Spinal cord (tissue), 10 donors: ENCODE results near the gene DTX2. TPM values are rescaled to one million over a fixed set of nuclear protein-coding genes. Genes with fewer than 3 reads are reported as not detected.
A peak's percentile ranks its signal among the peaks of the same experiment; 100 is the strongest.
"Not testable (repeated sequence)": the region's sequence is repeated elsewhere in the genome, so short reads cannot be mapped to it uniquely, and the experiment has no call there.

Source experiments
- DNase-seq, 6 donors: peaks; one replicate each; pipeline versions ENCODE4 v3.0.0 to v3.0.0-alpha.2; 2013 to 2015; ENCODE audit warnings: low spot score in 6 of 6, low read depth in 4 of 6
- H3K27ac ChIP-seq: one replicate; pipeline ENCODE4 v1.5.1; 2013; ENCODE audit warnings: low read depth, low read length, control low read depth
- H3K27me3 ChIP-seq: one replicate; pipeline ENCODE4 v1.6.1; 2013; ENCODE audit warnings: low read length; ENCODE audit not compliant: control insufficient read depth, insufficient read depth
- H3K36me3 ChIP-seq: one replicate; pipeline ENCODE4 v1.6.1; 2013; ENCODE audit warnings: low read length; ENCODE audit not compliant: control insufficient read depth, insufficient read depth
- H3K4me1 ChIP-seq: one replicate; pipeline ENCODE4 v1.6.1; 2013; ENCODE audit warnings: low read length; ENCODE audit not compliant: control insufficient read depth, insufficient read depth
- H3K4me3 ChIP-seq: one replicate; pipeline ENCODE4 v1.5.1; 2013; ENCODE audit warnings: low read depth, low read length, control low read depth
- H3K9me3 ChIP-seq: one replicate; pipeline ENCODE4 v1.6.1; 2013; ENCODE audit warnings: low read length; ENCODE audit not compliant: control insufficient read depth, insufficient read depth
- WGBS: methylation state at CpG from one replicate; pipeline ENCODE4 v1.1.5; 2013; ENCODE audit warnings: missing lambda C conversion rate; ENCODE audit not compliant: insufficient coverage; 5-methylcytosine and 5-hydroxymethylcytosine counted together
- polyA plus RNA-seq, 2 donors: library from polyadenylated mRNA; unstranded; fragments of 120-200 nt; gene quantifications; one replicate each; pipeline ENCODE4 v1.2.1, GENCODE V29; 2013; ENCODE audit not compliant: insufficient read length in 2 of 2
- total RNA-seq, 2 donors: library from RNA; depleted of rRNA in 1 of 2; stranded (reverse); fragments of 120-200 nt in 1 of 2; fragments of >200 nt in 1 of 2; gene quantifications; one replicate each; pipeline versions ENCODE4 v1.2.3 to v1.2.4, GENCODE V29; 2013 to 2014
- donor health status: healthy.

The DTX2 gene
- total and polyA plus RNA-seq, 4 donors = 3.6 to 11.4 (median 7.7) TPM

GRCh38 chr7:76442664-76443446 lies 18.7 kb upstream of the DTX2 start:
- H3K4me1 ChIP-seq, H3K27me3 ChIP-seq, H3K36me3 ChIP-seq, H3K27ac ChIP-seq, DNase-seq, H3K9me3 ChIP-seq, H3K4me3 ChIP-seq: not testable (repeated sequence)
- no CpG with 5 or more reads among the region's 5 CpGs for WGBS

DNA sequence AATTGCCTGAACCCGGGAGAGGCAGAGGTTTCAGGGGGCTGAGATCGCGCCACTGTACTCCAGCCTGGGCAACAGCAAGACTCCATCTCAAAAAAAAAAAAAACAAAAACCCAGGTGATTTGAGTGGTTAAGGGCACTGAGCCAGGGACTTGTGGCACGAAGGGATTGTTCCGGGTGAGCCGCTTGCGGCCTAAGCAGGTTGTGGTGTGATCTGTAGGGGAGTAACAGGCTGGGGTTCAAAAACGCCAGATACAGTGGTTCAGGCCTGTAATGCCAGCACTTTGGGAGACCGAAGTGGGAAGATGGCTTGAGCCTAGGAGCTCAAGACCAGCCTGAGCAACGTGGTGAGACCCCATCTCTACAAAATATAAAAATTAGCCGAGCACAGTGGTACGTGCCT lies 17.7 kb upstream of the DTX2 start:
- H3K9me3 ChIP-seq, H3K27me3 ChIP-seq: not testable (repeated sequence)

GRCh38 chr7:76445577-76446008 lies 15.9 kb upstream of the DTX2 start:
- DNase-seq = peak in 1 of 6 donors; percentile 21

More for the DNA sequence above, 17.7 kb upstream of the DTX2 start:
- H3K27ac ChIP-seq, H3K4me1 ChIP-seq, H3K36me3 ChIP-seq, H3K4me3 ChIP-seq, DNase-seq: not testable (repeated sequence)
- no CpG with 5 or more reads among the region's 12 CpGs for WGBS

DNA sequence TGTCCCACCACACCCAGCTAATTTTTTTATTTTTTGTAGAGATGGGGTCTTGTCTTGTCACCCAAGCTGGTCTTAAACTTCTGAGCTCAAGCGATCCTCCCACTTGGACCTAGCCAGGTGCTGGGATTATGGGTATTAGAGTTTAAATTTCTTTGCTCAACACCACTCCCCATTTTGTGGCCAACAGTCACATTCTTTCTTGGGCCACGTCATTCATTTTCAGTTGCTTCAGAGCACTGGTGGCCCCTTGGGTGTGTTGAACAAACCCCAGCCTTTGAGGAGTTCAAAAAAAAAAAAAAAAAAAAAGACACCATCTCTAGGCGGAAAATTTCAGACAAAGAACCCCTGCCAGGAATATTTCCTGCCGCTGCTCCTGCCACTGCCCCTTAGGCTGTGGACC lies 4.5 kb upstream of the DTX2 start:
- not testable (repeated sequence) for H3K4me3 ChIP-seq, H3K4me1 ChIP-seq, H3K9me3 ChIP-seq, H3K27ac ChIP-seq, DNase-seq, H3K27me3 ChIP-seq, H3K36me3 ChIP-seq
- WGBS = no CpG with 5 or more reads among the region's 4 CpGs

More at GRCh38 chr7:76445577-76446008, 15.9 kb upstream of the DTX2 start:
- WGBS = no CpG with 5 or more reads among the region's 5 CpGs
- H3K9me3 ChIP-seq, H3K4me1 ChIP-seq, H3K36me3 ChIP-seq, H3K27me3 ChIP-seq, H3K4me3 ChIP-seq: not testable (repeated sequence)
- H3K27ac ChIP-seq = peak overlapping the region; percentile 67

GRCh38 chr7:76458504-76458903 lies 3.0 kb upstream of the DTX2 start:
- WGBS = no CpG with 5 or more reads among the region's 4 CpGs
- not testable (repeated sequence) for H3K27ac ChIP-seq, H3K27me3 ChIP-seq, H3K4me1 ChIP-seq, H3K9me3 ChIP-seq, H3K4me3 ChIP-seq, DNase-seq, H3K36me3 ChIP-seq

DNA sequence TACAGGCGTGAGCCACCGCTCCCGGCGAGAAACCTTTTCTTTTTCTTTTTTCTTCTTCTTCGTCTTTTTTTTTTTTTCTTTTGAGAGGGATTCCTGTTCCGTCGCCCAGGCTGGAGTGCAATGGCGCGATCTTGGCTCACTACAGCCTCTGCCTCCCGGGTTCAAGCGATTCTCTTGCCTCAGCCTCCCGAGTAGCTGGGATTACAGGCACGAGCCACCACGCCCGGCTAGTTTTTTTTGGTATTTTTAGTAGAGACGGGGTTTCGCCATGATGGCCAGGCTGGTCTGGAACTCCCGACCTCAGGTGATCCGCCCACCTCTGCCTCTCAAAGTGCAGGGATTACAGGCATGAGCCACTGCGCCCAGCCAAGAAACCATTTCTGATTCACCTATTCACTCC lies 742 bp upstream of the DTX2 start:
- no CpG with 5 or more reads among the region's 20 CpGs for WGBS
- H3K9me3 ChIP-seq, H3K27me3 ChIP-seq, DNase-seq, H3K36me3 ChIP-seq, H3K4me3 ChIP-seq, H3K4me1 ChIP-seq, H3K27ac ChIP-seq: not testable (repeated sequence)

GRCh38 chr7:76462271-76462882 lies 868 bp downstream of the DTX2 start:
- not testable (repeated sequence) for H3K27ac ChIP-seq, H3K4me3 ChIP-seq, H3K36me3 ChIP-seq, H3K9me3 ChIP-seq, H3K27me3 ChIP-seq, DNase-seq, H3K4me1 ChIP-seq
- whole genome bisulfite sequencing = no CpG with 5 or more reads among the region's 17 CpGs

DNA sequence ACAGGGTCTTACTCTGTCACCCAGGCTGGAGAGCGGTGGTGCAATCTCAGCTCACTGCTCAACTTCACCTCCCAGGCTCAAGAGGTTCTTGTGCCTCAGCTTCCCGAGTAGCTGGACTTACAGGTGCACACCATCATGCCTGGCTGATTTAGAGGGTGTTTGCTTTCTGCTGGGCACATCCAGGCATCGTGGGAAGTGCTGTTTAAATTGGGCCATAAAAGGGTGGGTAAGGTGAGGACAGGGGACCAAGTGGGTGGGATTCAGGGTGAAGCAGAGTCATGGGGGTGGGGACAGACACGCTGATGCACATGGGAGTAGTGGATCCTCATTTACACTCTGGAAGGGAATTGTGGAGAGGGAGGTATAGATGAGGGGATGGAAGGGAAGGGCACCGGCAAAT lies 3.5 kb downstream of the DTX2 start:
- WGBS = 60% methylated on average over 3 of the region's 5 CpGs
- not testable (repeated sequence) for H3K36me3 ChIP-seq, H3K4me3 ChIP-seq, DNase-seq, H3K9me3 ChIP-seq, H3K4me1 ChIP-seq, H3K27ac ChIP-seq, H3K27me3 ChIP-seq

- not testable (repeated sequence) for H3K4me1 ChIP-seq, DNase-seq, H3K27me3 ChIP-seq, H3K4me3 ChIP-seq, H3K36me3 ChIP-seq, H3K27ac ChIP-seq, H3K9me3 ChIP-seq
- no CpG with 5 or more reads among the region's 8 CpGs for WGBS
Observed at GRCh38 chr7:76465950-76466349, 4.4 kb downstream of the DTX2 start.

GRCh38 chr7:76467743-76468404 lies 6.4 kb downstream of the DTX2 start:
- 68% methylated on average over 7 of the region's 14 CpGs for WGBS
- H3K4me3 ChIP-seq, H3K4me1 ChIP-seq, H3K27me3 ChIP-seq, DNase-seq, H3K9me3 ChIP-seq, H3K36me3 ChIP-seq, H3K27ac ChIP-seq: not testable (repeated sequence)
